ENCODE measurements around the gene LEP.

The LEP gene

DNA sequence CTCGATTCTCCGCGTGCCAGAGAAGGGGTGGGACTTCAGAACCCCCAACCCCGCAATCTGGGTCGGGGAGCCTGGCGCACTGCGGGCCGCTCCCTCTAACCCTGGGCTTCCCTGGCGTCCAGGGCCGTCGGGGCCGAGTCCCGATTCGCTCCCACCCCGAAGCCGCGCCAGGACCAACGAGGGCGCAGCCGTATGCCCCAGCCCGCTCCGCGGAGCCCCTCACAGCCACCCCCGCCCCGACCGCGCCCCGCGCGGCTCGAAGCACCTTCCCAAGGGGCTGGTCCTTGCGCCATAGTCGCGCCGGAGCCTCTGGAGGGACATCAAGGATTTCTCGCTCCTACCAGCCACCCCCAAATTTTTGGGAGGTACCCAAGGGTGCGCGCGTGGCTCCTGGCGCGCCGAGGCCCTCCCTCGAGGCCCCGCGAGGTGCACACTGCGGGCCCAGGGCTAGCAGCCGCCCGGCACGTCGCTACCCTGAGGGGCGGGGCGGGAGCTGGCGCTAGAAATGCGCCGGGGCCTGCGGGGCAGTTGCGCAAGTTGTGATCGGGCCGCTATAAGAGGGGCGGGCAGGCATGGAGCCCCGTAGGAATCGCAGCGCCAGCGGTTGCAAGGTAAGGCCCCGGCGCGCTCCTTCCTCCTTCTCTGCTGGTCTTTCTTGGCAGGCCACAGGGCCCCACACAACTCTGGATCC, at the start of gene LEP:
TSS of gene LEP (plus strand) at position 583 of the 691 bp plus-strand sequence. CDS start 10,741 bp downstream, outside the sequence.
- no peak for DNase-seq

- no peak for DNase-seq
Observed at GRCh38 chr7:128192497-128193142, 48.5 kb upstream of the LEP start.

DNA sequence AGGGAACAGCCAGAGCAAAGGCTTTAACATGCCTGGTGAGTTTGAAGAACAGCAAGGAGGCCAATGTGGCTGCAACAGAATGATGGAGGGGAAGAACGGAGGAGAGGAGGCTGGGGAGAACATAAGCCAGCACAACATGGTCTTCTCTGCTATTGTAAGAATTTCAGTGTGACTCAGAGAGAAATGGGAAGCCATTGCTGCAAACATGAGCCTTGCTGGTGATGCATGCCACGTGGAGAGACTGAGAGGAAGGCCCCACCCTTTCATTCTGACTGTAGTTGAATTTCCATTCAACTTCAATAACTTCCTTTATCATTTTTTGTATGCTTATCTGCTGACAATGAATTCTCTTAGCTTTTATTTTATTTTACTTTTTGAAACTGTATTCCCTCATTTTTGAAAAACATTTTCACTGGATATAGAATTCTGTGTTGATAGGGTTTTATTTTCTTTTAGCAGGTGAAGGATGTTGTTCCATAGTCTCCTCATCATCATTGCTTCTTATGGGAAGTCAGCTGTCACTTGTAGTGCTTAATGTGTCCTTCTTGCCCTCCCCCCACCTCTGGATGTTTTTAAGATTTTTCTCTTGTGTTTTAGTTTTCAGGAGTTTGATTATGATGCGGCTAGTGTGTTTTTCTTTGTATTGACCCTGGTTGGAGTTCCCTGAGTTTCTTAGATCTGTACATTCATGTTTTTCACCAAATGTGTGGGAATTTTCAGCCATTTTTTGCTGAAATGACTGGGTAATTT, 46.4 kb upstream of the LEP start:
- no peak for DNase-seq

- no peak for DNase-seq
Observed at GRCh38 chr7:128197589-128197988, 43.5 kb upstream of the LEP start.

DNA sequence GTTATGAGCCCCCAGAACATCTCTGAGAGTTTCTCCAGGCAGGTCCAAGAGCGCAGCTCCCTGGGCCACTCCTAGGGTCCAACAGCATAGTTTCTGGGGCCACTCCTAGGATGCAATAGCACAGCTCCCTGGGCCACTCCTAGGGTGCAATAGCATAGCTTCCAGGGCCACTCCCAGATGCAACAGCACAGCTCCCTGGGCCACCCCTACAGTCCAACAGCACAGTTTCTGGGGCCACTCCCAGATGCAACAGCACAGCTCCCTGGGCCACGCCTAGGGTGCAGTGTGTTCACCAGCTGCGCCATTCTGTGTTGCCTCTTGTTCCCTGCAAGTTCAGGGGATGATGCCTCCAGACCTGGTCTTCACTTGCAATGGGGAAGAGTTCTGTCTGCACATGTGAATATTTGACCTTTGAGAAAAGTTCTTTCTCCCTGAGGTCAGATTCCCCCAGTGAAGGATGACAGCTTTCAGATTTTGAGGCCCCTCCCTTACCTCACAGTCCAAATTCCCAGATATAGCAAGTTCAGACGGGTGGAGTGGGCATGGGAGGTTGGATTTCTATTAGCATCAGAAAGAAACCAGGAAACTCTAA, 43.0 kb upstream of the LEP start:
- DNase-seq = no peak

DNA sequence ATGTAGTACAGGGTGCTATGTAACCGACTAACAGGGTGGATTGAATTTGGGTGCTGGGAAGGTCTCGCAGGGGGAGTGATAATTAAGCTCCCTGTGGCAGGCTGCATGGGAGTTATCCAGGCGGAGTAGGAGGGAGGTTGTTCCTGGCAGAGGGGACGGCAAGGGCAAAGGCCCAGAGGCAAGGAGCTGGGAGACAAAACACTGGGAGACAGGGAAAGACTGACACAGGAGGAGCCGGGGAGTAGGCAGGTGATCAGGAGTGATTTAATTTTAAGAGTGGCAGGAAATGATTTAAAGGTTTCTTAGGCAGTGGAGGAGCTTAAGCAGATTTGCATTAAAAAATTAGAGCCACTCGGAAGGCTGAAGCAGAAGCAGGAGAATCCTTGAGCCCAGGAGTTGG, 40.7 kb upstream of the LEP start:
- DNase-seq = no peak

GRCh38 chr7:128201067-128201689, 39.9 kb upstream of the LEP start:
- DNase-seq = no peak

DNA sequence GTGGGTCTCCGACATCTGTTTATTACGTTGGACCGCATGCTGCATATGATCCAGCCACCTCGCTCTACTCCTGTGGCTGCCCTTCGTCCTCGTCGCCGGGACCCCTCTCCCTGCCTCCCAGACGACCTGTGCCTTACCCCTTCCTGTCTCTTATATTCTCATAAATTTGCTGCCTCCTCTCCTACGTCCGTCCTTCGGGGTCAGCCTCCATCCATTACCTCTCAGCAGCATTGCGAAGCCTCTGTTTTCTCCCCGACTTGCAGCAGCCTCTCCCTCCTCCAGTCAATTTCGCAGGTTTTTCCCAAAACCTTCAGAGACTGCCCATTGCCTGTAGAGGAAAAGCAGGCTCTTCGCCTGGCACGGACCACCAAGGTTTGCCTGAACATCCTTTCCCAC, 39.4 kb upstream of the LEP start:
- DNase-seq = no peak

GRCh38 chr7:128202287-128202957, 38.7 kb upstream of the LEP start:
- no peak for DNase-seq

- DNase-seq = no peak
Observed at GRCh38 chr7:128203047-128203491, 38.0 kb upstream of the LEP start.

GRCh38 chr7:128203710-128204214, 37.3 kb upstream of the LEP start:
- no peak for DNase-seq

GRCh38 chr7:128204455-128204854, 36.6 kb upstream of the LEP start:
- DNase-seq = no peak

DNA sequence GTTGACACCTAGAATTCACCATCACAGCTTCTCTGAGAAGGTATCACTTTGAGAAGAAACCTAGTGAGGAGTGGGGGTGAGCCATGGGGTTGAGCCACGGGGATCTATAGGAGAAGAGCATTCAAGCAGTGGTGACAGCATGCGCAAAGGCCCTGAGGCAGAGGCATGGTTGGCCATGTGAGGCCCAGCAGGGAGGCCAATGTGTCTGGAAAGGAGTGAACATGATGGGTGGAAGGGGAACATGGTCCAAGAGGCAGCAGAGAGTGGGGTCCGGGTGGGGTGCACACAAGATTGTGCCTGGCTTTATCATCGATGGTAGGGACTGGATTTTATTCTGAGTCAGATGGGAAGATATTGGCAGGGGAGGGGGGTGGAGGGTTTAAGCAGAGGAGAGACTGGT, 36.0 kb upstream of the LEP start:
- no peak for DNase-seq

- DNase-seq = no peak
Observed at GRCh38 chr7:128206017-128206746, 34.9 kb upstream of the LEP start.

DNA sequence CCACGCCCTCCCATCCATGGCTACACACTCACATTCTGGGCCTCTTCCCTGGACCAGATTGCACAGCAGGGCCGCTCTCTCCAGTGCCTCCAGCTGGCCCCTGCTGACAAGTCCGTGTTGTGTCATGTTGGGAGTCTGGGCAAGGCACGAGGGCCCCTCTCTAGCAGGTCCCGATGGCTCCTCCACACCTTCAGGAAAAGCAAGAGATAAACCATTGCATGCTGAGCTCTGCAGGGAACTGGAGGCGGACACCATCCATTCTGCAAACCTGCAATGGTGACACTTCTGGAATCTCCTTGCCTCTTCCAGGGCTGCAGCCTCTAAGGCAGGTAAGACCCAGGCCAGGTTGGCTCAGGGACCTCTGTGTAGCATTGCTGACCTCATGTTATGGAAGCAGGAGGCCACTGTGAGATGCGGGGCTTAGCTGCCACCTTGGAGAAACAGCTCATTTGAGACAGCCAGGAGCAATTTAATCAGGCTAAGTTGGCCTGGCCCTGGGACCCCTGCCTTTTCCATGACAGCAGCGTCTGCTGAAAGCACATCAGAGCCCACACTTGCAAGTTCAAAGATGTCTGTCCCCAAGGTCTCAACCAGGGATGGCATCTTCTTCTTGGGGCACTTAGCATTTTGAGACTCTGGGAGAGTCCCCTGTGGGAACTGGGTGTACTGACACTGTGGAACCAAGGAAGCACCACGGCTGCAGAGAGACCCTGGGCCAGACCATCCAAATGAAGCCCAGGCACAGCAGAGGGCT, 34.2 kb upstream of the LEP start:
- no peak for DNase-seq

- no peak for DNase-seq
Observed at GRCh38 chr7:128207609-128208008, 33.5 kb upstream of the LEP start.

DNA sequence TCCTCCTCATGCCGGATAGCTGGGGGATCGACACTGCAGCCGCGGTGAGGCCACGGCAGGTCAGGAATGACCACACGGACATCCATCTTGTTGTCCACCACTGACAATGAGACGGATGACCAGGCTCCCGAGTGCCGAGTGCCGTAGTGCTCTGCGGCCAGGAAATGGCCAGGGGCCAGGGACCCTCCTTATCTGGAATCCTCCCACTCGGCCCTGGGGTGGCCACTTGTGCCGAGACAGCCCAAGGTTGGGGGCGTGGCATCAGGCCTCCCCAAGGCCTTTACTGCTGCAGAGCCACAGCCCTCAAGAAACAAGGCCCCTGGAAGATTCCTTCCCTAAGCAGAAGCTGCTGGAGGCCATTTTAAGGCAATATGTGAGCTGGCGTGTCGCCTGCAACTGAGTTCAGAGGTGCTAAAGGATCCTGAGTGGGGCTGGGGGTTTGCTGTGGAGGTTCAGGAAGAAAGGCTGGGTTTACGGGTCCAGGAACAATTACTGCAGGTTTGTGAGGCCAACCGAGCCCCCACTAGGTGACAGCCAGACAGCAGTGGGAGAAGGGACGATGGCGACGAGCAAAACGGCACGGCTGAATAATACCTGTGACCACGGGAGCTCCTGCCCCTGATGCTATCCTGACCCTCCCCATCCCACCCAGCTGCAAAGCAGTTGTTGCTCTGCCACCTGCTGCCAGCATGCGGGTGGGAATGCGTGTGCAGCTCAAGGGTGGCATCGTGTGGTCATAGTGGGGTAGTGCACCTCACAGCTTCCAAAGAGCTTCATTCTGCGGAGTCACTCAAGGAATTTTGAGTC, 31.6 kb upstream of the LEP start:
- DNase-seq = peak; percentile 52

DNA sequence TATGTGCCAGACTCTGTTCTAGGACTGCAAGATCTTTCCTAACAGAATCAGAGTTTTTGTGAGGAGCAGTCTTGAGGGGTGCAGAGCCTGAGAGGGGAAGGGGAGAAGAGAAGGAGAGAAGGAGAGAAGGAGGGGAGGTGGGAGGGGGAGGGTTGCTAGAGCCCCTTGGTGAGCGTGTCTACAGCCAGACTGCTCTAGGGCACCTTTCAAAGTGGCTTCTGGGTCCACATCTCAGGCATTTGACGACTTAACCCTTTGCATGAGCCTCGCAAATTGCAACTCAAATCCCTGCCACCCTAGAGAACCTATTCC, 31.1 kb upstream of the LEP start:
- no peak for DNase-seq

DNA sequence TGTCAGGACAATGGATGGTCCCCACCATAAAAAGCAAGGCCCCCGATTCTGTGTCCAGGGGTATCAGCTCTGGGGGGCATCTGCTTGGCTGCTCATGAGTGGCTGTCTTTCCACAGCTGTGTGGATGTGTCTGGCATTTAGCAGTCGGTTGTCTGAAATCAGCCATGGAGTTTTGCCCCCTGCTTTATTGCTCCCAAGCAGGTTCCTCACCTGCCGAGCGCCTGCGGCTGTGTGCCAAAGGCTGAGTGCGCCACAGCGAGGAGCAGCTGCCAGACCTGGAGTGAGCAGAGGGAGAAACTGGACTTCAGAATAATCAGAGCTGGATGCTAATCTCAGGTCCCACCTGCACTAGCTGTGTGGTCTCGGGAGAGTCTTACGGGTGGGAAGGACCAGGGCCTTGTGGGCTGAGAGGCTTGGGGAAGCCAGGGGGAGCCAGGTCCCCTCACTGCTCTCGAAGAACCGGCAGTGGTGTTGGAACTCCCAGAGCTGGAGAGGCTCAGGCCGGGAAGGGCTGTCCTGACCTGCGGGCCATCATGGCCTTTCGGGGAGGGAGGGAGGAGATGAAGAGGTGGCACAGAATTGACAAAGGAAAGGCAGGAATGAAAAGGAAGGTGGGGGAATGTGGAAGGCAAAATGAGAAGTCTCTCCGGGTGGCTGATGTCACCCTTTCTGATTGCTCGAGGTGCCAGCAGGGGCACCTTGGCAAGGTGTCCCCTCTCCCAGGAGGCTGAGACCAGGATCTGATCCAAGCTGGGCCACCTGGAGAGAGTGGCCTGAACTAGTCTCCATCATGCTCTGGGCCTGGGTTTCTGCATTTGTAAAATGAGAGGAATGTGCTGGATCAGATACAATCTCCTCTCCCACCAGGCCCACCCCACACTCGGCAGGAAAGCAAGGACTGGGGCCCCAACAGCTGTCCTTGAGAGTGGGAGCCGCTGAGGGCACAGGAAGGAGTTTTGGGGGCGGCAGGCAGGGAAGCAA, 30.2 kb upstream of the LEP start:
- DNase-seq = no peak
